Stimulated activated CD8-positive, alpha-beta memory T cell treated with anti-CD3 and anti-CD28 coated beads, Interleukin-2, amount 100 ng/mL, for 1 hour (primary cell): ENCODE measurements around the gene GUCY1A2.
"Not testable (repeated sequence)": the region's sequence is repeated elsewhere in the genome, so short reads cannot be mapped to it uniquely, and the experiment has no call there.

Source experiments
- DNase-seq, 2 donors: peaks; one replicate each; pipeline ENCODE4 v3.0.0-alpha.2; 2020; ENCODE audit warnings: low read depth in 2 of 2

The GUCY1A2 gene

DNA sequence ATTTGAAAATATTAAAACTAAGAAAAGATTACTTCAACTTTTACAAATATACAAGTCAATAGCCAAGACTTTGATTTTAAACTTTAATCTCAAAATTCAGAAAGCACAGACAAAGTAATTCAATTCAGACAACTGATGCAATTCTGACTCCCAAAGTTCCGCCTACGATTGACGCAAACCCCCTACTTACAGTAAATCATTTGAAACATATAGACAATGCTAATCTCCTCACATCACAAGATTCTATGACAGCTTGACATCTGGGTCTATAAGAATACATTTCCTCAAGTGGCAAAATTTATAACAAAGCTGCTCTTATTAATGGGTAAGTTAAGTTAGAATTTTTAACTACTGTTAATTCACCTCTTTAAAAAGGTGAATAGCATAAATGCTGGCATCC is 75.2 kb downstream of the GUCY1A2 start:
- no peak for DNase-seq

DNA sequence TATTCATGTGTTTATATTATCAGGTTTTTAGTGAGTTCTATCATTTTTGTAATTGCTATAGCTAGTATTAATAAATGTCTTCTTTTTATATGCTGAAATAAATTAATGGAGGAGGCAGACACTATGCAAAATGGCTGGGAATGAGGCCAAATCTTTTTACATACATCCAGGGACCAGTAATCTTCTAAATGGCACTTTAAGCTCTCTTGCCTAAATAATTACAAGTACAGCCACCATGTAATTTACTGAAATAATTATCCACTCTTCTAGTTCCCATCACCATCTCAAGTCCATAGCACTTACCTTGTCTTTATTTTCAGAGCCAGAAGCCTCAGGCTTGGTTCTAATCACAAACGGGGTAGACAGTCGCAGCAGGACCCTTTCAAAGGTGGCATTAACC is 79.1 kb downstream of the GUCY1A2 start:
- no peak for DNase-seq

DNA sequence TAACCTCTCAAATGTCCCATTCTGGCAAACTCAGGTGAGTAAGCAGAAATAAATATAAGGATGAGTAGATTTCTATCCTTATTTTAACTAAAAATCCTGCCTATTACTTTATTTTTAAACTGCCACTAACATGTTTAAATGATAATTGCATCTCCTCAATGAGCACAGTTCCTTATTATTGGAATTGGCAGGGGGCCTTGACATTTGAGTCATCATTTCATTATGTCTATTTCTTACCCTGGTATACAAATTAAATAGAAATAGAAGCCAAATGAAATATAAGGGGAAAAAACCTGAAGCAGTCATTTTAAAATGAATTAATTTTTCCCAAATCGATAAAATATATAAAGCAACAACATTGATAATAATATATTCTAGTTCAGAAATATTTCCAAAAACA is 81.2 kb downstream of the GUCY1A2 start:
- DNase-seq: no peak

DNA sequence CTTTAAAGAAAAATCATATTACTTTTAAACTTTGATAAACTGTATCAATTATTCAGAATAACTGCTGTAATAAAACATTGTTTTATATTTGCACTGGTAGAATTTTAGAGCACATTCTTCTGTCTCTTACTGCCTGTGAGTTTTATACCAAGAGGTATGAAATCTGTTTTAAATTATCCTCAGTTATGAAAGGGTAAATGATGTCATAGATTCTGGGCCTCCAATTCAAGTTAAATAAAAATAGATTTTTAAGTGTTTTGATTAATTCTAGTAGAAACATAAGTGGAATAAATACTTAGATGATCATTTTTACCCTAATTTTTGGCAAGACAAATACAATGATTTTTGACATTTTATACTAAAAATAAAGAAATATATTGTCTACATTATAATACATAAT is 93.0 kb downstream of the GUCY1A2 start:
- DNase-seq: no peak

DNA sequence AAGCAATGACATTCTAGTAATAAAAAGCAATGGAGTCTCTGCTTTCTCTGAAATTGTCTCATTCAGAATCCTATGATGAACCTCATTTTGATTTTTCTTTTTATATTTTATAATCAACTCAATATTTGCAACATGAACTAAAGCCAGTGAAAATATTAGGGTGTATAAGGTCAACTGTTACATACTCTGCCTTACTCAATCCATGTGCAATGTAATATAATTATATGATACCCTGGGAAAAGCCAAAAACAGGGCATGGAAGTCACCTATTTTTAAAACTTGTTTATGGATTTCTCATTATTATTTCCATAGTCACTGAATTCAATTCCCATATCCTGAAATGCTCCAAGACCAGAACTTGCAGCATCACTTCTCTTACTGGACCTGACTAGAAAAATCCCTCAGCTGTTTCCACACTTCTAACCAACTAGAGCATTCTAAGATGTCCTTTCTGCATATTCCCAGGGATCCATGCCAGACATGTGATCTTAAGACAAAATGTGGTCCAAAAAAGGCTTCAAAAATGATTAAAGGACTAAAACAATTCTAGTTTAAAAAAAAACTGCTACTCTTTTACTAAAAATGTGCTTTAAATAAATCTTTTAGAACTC is 97.3 kb downstream of the GUCY1A2 start:
- DNase-seq: no peak

DNA sequence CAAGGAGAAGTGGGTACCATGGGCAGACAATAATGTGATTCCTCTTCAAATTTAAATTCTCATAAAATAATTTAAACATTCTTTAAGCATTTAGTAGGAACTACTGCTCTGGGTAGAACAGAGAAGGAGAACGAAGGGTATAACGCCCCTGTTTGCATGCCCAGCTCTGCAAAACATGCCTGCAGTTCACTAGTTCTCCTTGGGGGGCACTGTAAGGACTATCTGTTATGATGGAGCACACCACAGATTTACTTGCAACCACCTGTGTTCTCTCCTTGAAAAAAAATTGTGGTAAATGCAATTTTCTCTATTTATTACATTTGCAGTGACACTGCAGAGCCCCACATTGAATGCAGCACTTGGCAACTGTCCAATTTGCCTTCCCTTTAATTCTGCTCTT is 100.3 kb downstream of the GUCY1A2 start:
- no peak for DNase-seq

DNA sequence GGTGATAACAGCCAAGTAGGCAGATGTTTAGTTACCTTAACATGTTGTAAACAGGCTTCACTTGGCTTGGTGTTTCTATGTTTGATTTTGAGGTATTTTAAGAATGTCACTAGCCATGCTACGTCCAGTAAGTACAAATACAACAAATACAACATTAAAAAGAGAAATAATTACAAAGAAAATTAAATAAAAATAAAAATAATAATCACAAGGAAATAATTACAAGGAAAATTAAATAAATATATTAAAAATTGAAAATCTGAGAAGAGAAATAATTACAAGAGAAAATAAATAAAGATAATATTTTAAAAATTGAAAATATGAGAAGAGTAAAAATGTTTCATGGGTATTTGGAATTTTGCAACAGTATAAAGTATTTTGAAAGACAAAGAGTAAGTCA is 103.9 kb downstream of the GUCY1A2 start:
- DNase-seq: no peak

DNA sequence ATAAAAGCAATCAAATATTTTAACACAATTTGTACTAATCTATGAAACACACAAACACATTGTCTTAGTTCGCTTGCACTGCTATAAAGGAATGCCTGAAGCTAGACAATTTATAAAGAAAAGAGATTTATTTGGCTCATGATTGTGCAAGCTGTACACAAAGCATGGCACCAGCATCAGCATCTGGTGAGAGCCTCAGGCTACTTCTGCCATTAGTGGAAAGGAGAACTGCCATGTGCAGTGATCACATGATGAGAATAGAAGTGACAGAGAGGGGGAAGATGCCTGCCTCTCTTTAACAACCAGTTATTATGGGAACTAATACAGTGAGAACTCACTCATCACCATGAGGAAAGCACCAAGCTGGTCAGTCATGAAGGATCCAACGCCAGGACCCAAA is 105.1 kb downstream of the GUCY1A2 start:
- DNase-seq: no peak

DNA sequence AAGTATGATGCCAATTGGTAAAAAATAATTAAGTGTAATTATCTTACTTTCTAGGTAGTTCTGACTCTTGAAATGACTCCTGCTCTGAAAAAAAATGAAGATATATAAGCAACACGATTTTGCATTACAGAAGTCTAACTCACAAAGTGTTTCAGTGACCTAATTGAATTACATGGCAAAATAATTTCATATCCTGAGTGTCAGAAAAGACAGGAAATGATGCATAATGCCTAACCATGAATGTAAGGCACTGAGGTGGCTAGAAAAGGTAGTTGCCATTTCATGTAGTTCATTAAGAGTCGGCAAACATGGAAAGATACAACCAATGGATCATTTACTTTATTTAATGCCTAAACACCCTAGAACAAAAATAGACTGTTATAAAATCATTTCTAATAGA is 113.5 kb downstream of the GUCY1A2 start:
- no peak for DNase-seq

DNA sequence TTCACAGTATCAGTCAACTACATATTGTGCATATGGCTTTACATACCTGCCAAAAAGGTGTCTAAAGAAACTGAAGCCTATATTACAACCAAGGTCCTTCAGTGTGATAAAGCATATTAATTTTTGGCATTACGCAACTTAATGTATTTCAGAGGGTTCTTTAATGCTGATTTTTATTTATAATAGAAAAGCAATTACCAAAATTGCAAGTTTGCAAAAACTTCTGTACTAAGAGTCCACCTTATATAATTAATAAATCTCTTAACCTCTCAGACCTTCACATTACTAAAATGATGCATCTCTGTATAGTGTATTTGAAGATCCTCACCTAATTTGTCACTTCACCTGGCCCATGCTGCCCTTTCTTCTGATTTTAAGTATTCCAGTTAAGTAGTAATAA is 128.6 kb downstream of the GUCY1A2 start:
- no peak for DNase-seq

DNA sequence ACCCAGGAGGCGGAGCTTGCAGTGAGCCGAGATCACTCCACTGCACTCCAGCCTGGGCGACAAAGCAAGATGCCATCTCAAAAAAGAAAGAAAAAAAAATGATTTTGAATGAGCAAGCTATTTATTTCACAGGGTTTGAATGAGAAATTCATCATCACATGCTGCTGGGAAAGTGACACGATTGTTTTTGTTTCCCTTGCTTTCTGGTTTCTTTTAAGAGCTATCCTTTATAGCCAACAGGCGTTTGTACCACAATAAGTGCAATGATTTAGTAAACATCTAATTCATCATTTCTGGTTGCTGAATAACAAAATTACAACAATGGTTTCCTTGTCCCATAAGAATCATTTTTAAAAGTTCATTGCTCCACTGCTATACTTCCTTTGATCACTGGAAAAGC is 129.9 kb downstream of the GUCY1A2 start:
- no peak for DNase-seq

DNA sequence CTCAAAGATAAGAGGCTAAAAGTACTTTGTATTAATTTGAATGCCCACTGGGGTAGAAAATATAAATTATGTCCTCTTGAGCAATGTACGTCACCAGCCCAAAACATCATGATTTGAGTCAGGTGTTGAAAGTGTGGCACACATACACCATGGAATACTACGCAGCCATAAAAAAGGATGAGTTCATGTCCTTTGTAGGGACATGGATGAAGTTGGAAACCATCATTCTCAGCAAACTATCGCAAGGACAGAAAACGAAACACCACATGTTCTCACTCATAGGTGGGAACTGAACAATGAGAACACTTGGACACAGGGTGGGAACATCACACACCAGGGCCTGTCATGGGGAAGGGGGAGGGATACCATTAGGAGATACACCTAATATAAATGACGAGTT is 134.6 kb downstream of the GUCY1A2 start:
- DNase-seq: not testable (repeated sequence)

DNA sequence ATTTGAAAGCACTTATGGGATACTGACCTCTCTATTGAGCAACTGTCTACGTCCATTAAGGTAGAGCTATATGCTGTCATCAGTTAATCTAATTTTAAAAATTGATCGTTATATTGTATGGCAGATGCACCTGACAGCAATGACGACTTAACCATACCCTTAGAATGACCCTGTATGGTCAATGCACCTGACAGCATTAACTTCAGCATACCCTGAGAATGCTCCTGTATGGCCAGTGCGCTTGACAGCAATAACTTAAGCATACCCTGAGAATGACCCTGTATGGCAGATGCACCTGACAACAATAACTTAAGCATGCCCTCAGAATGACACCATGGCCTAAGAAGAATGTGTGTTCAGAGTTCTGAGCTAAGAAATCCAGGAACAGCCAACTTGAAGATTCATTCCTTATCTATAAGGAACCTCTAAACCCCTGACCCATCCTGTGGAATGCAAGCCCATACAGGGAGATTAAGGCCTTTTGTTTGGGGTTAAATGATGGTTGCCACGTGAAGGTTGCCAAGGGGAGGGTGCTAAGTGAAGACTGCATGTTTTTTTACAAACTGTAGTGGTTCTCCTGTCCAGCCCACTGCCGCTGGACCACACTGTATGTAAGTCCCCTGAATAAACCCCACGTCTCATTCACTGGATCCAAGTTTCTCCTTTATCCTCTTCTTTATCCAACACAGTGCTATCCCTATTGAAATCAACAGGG is 138.3 kb downstream of the GUCY1A2 start:
- DNase-seq: no peak

DNA sequence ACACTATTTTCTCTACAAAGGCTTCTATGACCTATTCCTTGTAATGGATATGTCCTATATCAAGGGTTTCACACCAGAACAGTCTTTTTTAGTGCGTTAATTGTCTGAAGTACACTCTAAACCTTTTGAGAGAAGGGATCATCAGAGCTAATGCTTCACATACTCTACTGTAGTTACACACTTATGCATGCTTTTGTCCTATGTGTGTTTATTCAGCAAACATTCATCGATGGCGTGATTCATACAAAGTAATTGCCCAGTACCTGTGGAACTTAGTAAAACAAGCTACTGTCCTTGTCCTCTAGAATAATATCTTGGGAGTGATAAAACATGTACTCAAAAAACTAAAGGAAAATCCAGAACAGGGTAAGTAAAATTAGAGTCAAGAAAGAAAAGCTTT is 139.2 kb downstream of the GUCY1A2 start:
- DNase-seq: no peak

DNA sequence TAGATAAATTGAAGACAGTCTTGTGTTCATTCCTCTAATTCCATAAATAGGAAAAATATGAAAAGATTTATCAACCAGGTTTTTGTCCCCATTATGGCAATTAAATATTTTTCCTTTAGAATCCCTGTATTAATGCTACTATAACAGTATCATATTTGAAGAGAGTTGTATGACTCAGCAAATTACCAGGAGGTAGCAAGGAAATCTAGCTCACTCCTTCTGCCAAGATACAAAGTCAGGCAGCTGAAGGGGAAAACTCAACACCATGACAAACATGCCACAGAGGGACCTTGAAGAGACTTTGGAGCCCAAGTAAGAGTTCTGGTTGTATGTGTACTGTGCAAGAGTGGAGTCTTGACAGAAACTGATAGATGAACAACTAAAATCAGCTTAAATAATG is 143.3 kb downstream of the GUCY1A2 start:
- no peak for DNase-seq

DNA sequence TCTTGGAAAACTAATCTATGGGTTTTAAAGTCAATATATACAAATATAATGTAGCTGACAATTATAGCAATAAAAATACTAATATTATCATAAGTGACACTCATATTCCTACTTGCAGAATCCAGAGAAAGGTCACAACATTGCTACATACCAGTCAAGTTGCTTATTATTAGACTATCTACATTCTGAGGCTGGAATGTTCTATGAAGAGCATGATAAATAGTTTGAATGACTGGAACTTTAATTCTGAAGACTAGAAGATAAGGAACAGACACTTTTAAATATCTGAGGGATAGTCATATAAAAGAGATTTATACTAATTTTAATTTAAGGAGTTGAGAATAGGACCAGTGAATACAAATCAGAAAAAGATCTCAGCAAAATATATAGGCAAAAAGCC is 146.0 kb downstream of the GUCY1A2 start:
- no peak for DNase-seq

DNA sequence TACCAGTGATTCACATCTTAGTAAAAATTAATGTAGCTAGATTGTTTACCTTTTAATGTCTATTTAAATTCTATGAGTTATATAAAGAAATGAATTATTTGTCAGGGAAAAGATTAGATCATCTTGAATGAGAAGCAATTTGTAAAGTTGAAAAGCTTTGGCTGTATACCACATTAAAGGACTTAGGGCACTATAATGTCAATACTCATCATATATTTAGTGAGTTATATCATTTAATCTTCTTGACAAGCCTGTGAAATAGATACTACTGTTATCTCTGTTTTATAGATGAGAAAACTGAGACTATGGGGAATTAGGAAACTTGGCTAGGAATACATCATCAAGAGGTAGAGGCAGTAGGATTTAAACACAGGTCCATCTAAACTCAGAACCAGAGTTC is 160.1 kb downstream of the GUCY1A2 start:
- DNase-seq: no peak

DNA sequence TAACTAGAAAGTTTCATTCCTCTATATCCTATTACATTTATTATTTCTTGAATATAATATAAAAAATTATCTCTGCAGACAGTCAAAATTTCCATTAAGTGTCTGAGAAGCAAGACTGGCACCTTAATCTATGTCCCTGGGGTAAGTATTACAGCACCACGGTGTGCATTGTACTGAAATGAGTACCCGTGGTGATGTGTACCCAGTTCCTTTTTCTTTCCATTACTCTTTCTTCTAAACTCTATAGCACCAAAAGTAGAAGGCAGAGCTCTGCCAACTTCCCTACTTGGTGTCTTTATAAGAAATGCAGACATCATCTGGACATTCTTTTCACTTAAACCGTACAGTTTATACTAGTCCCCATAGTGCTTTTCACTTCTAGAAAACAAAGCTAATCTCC is 161.7 kb downstream of the GUCY1A2 start:
- no peak for DNase-seq

DNA sequence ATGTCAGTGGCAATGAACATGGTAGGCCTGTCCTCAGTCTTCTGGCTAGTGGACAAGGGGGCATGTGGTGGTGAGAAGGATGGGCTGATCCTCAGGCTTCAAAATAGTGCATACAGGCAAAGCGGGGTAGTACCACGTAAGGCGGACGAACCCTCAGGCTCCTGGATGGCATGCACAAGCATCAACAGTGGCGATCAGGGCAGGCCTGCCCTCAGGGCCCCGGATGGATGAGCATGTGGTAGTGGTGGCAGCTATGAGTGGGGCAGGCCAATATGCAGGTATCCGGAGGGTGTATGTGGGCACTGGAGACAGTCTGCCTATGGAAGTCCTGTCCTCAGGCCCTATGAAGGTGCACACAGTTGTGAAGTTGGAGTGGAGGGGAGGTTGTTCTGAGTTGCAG is 163.8 kb downstream of the GUCY1A2 start:
- no peak for DNase-seq

DNA sequence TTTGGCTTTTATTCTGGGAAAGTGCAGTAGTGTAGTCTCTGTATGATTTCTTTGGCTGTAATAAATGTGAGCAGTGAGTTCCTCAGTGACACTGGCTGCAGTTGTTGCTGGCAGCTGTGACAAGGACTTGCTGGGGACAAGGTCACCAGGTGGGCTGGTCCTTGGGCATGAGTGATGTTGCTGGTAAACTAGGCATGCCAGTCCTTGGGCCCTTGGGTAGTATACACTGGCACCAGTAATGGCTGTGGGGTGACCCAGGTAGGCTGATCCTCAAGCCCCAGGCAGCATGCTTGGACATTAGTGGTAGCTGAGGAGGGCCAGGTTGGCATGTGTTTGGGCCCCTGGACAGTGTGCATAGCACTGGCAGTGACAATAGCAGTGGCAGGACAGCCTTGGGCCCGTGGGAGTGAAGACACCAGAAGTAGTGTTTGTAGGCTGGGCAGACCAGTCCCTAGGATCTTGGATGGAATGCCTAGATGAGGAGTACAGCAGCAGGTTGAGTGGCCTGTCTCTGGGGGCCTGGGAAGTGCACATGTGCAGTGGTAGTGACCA is 164.3 kb downstream of the GUCY1A2 start:
- DNase-seq: no peak

DNA sequence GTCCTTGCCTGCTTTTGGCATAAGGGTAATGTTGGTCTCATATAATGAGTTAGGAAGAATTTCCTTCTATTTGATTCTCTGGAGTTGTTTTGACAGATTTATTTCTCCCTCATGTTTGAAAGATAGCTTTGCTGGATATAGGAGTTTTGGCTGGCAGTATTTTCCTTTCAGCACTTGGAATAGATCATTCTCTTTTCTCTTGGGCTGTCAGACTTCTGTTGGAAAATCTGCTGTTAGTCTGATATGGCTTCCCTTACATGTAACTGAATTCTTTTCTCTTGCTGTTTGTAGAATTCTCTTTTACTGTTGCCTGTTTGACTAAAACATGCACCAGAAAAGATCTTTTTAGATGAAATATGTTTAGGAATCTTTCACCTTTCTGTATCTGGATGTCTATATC is 165.5 kb downstream of the GUCY1A2 start:
- no peak for DNase-seq

DNA sequence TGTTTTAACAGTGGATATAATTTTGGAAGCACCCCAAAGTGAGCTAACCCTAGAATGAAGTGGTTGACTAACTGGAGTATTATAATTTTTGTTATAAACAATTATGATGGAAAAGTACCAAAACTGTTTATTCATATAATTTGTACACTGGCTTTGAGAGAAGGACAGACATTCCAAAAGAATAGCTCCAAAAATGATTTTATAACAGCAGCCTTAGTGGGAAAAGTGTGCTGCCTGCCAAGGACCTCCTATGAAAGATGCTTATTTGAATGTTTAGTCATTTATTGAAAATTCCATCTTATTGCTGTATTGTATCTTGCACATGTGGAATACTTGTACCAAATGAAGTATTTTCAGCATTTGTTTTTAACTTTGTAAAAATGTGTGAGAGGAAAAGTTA is 169.8 kb downstream of the GUCY1A2 start:
- DNase-seq: no peak

DNA sequence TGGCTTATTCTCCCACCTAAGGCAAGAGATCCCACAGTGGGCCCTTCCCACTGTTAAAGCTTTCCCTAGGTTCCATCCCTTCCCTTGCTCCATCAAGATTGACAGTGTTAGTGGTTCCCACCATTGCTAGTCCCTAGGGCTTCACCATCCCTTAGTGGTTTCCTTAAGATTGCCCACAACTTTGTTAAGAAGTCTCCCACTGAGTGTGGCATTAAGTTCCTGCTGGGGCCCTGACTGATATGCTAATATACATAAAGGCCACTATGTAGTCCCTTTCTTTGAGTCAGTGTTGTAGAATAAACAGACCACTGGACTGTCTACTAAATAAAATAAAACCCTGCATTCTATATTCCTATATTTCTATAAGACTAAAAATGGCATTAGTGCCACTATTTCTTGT is 176.1 kb downstream of the GUCY1A2 start:
- no peak for DNase-seq

DNA sequence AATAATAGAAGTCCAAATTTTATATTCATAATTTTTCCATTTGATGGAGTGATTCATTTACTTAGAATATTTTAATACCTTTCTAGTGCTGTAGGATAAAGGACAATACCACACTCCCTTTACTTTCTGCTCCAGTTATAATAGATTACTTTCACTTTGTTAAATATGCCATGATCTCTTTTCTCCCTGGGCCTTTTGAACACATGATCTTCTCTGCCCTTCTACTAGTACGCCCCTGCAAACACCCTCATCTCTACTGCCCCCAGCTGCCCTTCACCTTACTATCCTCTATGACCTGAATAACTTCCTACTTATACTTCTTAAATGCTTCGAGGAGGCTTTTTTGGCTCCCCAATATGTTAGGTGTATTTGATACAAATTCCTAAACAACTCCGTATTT is 177.3 kb downstream of the GUCY1A2 start:
- DNase-seq: no peak
